Measurements from ENCODE around the gene PCBD2.

Gene PCBD2

GRCh38 chr5:134932508-134932907 lies 27.6 kb downstream of the PCBD2 start:
- H3K9me3 ChIP-seq (ENCODE audit: control insufficient read depth, low read length) = no peaks in the 10 kb centered on the region
- no peaks in the 10 kb centered on the region for H3K4me1 ChIP-seq (ENCODE audit: control insufficient read depth, insufficient read depth, low read length, poor library complexity, severe bottlenecking)
- H3K36me3 ChIP-seq (ENCODE audit: control insufficient read depth, insufficient read depth, low read length) = peaks cover 8% of the 10 kb centered on the region
- DNase-seq = no peak
- no peaks in the 10 kb centered on the region for H3K27me3 ChIP-seq (replicated peaks; ENCODE audit: control insufficient read depth, insufficient read depth, low read length, poor library complexity, severe bottlenecking)
- H3K4me3 ChIP-seq (ENCODE audit: insufficient read depth, low read depth, low read length, poor library complexity, severe bottlenecking) = no peak overlapping the region
- H3K27ac ChIP-seq (ENCODE audit: insufficient read depth, low read length, poor library complexity, severe bottlenecking) = no peak overlapping the region

GRCh38 chr5:134934202-134934601 lies 29.3 kb downstream of the PCBD2 start:
- Histone ChIP-seq H3K4me1 (ENCODE audit: control insufficient read depth, insufficient read depth, low read length, poor library complexity, severe bottlenecking) (no peaks in the 10 kb centered on the region), H3K9me3 (ENCODE audit: control insufficient read depth, low read length) (no peaks in the 10 kb centered on the region), H3K36me3 (ENCODE audit: control insufficient read depth, insufficient read depth, low read length) (peaks cover 9% of the 10 kb centered on the region), H3K4me3 (ENCODE audit: insufficient read depth, low read depth, low read length, poor library complexity, severe bottlenecking) (no peak overlapping the region), H3K27me3 (replicated peaks; ENCODE audit: control insufficient read depth, insufficient read depth, low read length, poor library complexity, severe bottlenecking) (no peaks in the 10 kb centered on the region), H3K27ac (ENCODE audit: insufficient read depth, low read length, poor library complexity, severe bottlenecking) (no peak overlapping the region)
- no peak for DNase-seq

- H3K4me1 ChIP-seq (ENCODE audit: control insufficient read depth, insufficient read depth, low read length, poor library complexity, severe bottlenecking) = no peaks in the 10 kb centered on the region
- peaks cover 15% of the 10 kb centered on the region for H3K36me3 ChIP-seq (ENCODE audit: control insufficient read depth, insufficient read depth, low read length)
- no peak overlapping the region for H3K4me3 ChIP-seq (ENCODE audit: insufficient read depth, low read depth, low read length, poor library complexity, severe bottlenecking)
- H3K9me3 ChIP-seq (ENCODE audit: control insufficient read depth, low read length) = no peaks in the 10 kb centered on the region
- no peak for DNase-seq
- no peaks in the 10 kb centered on the region for H3K27me3 ChIP-seq (replicated peaks; ENCODE audit: control insufficient read depth, insufficient read depth, low read length, poor library complexity, severe bottlenecking)
- H3K27ac ChIP-seq (ENCODE audit: insufficient read depth, low read length, poor library complexity, severe bottlenecking) = no peak overlapping the region
These were observed 31.0 kb downstream of the PCBD2 start for GRCh38 chr5:134935711-134936602.

GRCh38 chr5:134937526-134937925 lies 32.6 kb downstream of the PCBD2 start:
- no peak overlapping the region for H3K27ac ChIP-seq (ENCODE audit: insufficient read depth, low read length, poor library complexity, severe bottlenecking)
- no peak for DNase-seq
- no peaks in the 10 kb centered on the region for H3K27me3 ChIP-seq (replicated peaks; ENCODE audit: control insufficient read depth, insufficient read depth, low read length, poor library complexity, severe bottlenecking)
- H3K36me3 ChIP-seq (ENCODE audit: control insufficient read depth, insufficient read depth, low read length) = peaks cover 13% of the 10 kb centered on the region
- no peaks in the 10 kb centered on the region for H3K4me1 ChIP-seq (ENCODE audit: control insufficient read depth, insufficient read depth, low read length, poor library complexity, severe bottlenecking)
- no peaks in the 10 kb centered on the region for H3K9me3 ChIP-seq (ENCODE audit: control insufficient read depth, low read length)
- H3K4me3 ChIP-seq (ENCODE audit: insufficient read depth, low read depth, low read length, poor library complexity, severe bottlenecking) = no peak overlapping the region

GRCh38 chr5:134938030-134938429 lies 33.1 kb downstream of the PCBD2 start:
- no peak overlapping the region for H3K4me3 ChIP-seq (ENCODE audit: insufficient read depth, low read depth, low read length, poor library complexity, severe bottlenecking)
- DNase-seq = no peak
- peaks cover 9% of the 10 kb centered on the region for H3K36me3 ChIP-seq (ENCODE audit: control insufficient read depth, insufficient read depth, low read length)
- H3K27ac ChIP-seq (ENCODE audit: insufficient read depth, low read length, poor library complexity, severe bottlenecking) = no peak overlapping the region
- H3K9me3 ChIP-seq (ENCODE audit: control insufficient read depth, low read length) = no peaks in the 10 kb centered on the region
- no peaks in the 10 kb centered on the region for H3K27me3 ChIP-seq (replicated peaks; ENCODE audit: control insufficient read depth, insufficient read depth, low read length, poor library complexity, severe bottlenecking)
- no peaks in the 10 kb centered on the region for H3K4me1 ChIP-seq (ENCODE audit: control insufficient read depth, insufficient read depth, low read length, poor library complexity, severe bottlenecking)

- Histone ChIP-seq H3K27ac (ENCODE audit: insufficient read depth, low read length, poor library complexity, severe bottlenecking) (no peak overlapping the region), H3K4me3 (ENCODE audit: insufficient read depth, low read depth, low read length, poor library complexity, severe bottlenecking) (no peak overlapping the region), H3K9me3 (ENCODE audit: control insufficient read depth, low read length) (no peaks in the 10 kb centered on the region), H3K4me1 (ENCODE audit: control insufficient read depth, insufficient read depth, low read length, poor library complexity, severe bottlenecking) (no peaks in the 10 kb centered on the region), H3K36me3 (ENCODE audit: control insufficient read depth, insufficient read depth, low read length) (peaks cover 9% of the 10 kb centered on the region), H3K27me3 (replicated peaks; ENCODE audit: control insufficient read depth, insufficient read depth, low read length, poor library complexity, severe bottlenecking) (no peaks in the 10 kb centered on the region)
- DNase-seq = no peak
These were observed 34.6 kb downstream of the PCBD2 start for GRCh38 chr5:134939500-134939899.

GRCh38 chr5:134943547-134943946 lies 38.6 kb downstream of the PCBD2 start:
- Histone ChIP-seq H3K9me3 (ENCODE audit: control insufficient read depth, low read length) (no peaks in the 10 kb centered on the region), H3K36me3 (ENCODE audit: control insufficient read depth, insufficient read depth, low read length) (peaks cover 5% of the 10 kb centered on the region), H3K4me3 (ENCODE audit: insufficient read depth, low read depth, low read length, poor library complexity, severe bottlenecking) (no peak overlapping the region), H3K27me3 (replicated peaks; ENCODE audit: control insufficient read depth, insufficient read depth, low read length, poor library complexity, severe bottlenecking) (no peaks in the 10 kb centered on the region), H3K4me1 (ENCODE audit: control insufficient read depth, insufficient read depth, low read length, poor library complexity, severe bottlenecking) (no peaks in the 10 kb centered on the region), H3K27ac (ENCODE audit: insufficient read depth, low read length, poor library complexity, severe bottlenecking) (no peak overlapping the region)
- DNase-seq = no peak

GRCh38 chr5:134944630-134945029 lies 39.7 kb downstream of the PCBD2 start:
- no peaks in the 10 kb centered on the region for H3K27me3 ChIP-seq (replicated peaks; ENCODE audit: control insufficient read depth, insufficient read depth, low read length, poor library complexity, severe bottlenecking)
- no peak for DNase-seq
- peaks cover 3% of the 10 kb centered on the region for H3K36me3 ChIP-seq (ENCODE audit: control insufficient read depth, insufficient read depth, low read length)
- no peak overlapping the region for H3K4me3 ChIP-seq (ENCODE audit: insufficient read depth, low read depth, low read length, poor library complexity, severe bottlenecking)
- no peaks in the 10 kb centered on the region for H3K9me3 ChIP-seq (ENCODE audit: control insufficient read depth, low read length)
- H3K27ac ChIP-seq (ENCODE audit: insufficient read depth, low read length, poor library complexity, severe bottlenecking) = no peak overlapping the region
- no peaks in the 10 kb centered on the region for H3K4me1 ChIP-seq (ENCODE audit: control insufficient read depth, insufficient read depth, low read length, poor library complexity, severe bottlenecking)

GRCh38 chr5:134945041-134945440 lies 40.1 kb downstream of the PCBD2 start:
- DNase-seq = no peak
- no peak overlapping the region for H3K27ac ChIP-seq (ENCODE audit: insufficient read depth, low read length, poor library complexity, severe bottlenecking)
- H3K9me3 ChIP-seq (ENCODE audit: control insufficient read depth, low read length) = no peaks in the 10 kb centered on the region

GRCh38 chr5:134948911-134949310 lies 44.0 kb downstream of the PCBD2 start:
- DNase-seq = no peak
- Histone ChIP-seq H3K27me3 (replicated peaks; ENCODE audit: control insufficient read depth, insufficient read depth, low read length, poor library complexity, severe bottlenecking) (no peaks in the 10 kb centered on the region), H3K9me3 (ENCODE audit: control insufficient read depth, low read length) (no peaks in the 10 kb centered on the region)

More at GRCh38 chr5:134945041-134945440, 40.1 kb downstream of the PCBD2 start:
- Histone ChIP-seq H3K4me1 (ENCODE audit: control insufficient read depth, insufficient read depth, low read length, poor library complexity, severe bottlenecking) (no peaks in the 10 kb centered on the region), H3K4me3 (ENCODE audit: insufficient read depth, low read depth, low read length, poor library complexity, severe bottlenecking) (no peak overlapping the region), H3K36me3 (ENCODE audit: control insufficient read depth, insufficient read depth, low read length) (no peaks in the 10 kb centered on the region), H3K27me3 (replicated peaks; ENCODE audit: control insufficient read depth, insufficient read depth, low read length, poor library complexity, severe bottlenecking) (no peaks in the 10 kb centered on the region)

More at GRCh38 chr5:134948911-134949310, 44.0 kb downstream of the PCBD2 start:
- Histone ChIP-seq H3K4me3 (ENCODE audit: insufficient read depth, low read depth, low read length, poor library complexity, severe bottlenecking) (no peak overlapping the region), H3K4me1 (ENCODE audit: control insufficient read depth, insufficient read depth, low read length, poor library complexity, severe bottlenecking) (no peaks in the 10 kb centered on the region), H3K36me3 (ENCODE audit: control insufficient read depth, insufficient read depth, low read length) (no peaks in the 10 kb centered on the region), H3K27ac (ENCODE audit: insufficient read depth, low read length, poor library complexity, severe bottlenecking) (no peak overlapping the region)

All from effector memory CD4-positive, alpha-beta T cell (primary cell).